IMR-90 (cell line): ENCODE results near the gene CDH2. TPM values are rescaled to one million over a fixed set of nuclear protein-coding genes. Genes with fewer than 3 reads are reported as not detected.

Experiments used
- ATAC-seq: fragments of 200-7000 bp; cut with Tn5 transposase; 2 replicates; pipeline ENCODE4 v1.9.1; 2020; ENCODE audit warnings: low read depth, mild to moderate bottlenecking, moderate library complexity
- BruUV-seq: library from RNA; stranded (reverse); fragments of 400-500 nt; replicated peaks from 2 replicates; lab custom pipeline; 2021; lab: Mats Ljungman, UMichigan
- CTCF ChIA-PET: fragments of 300-600 bp; formaldehyde crosslinking; extraction: SDS; loops from one replicate; lab custom pipeline; 2021; ENCODE audit warnings: antibody characterized with exemption; lab: Yijun Ruan, JAX
- POLR2A ChIA-PET: fragments of 300-600 bp; sonication (Branson Sonifier 250); formaldehyde crosslinking; loops from one replicate; lab custom pipeline; 2022; ENCODE audit warnings: antibody characterized with exemption; ENCODE audit not compliant: unreplicated experiment; lab: Charles Lee
- DNase-seq: peaks from one replicate; pipeline ENCODE4 v3.0.0; 2013
- H2AFZ ChIP-seq: replicated peaks from 2 replicates; pipeline ENCODE3; 2013; ENCODE audit warnings: low read length, mild to moderate bottlenecking; ENCODE audit not compliant: poor library complexity
- H2AK5ac ChIP-seq: 2 replicates; pipeline ENCODE4 v1.6.1; 2013; ENCODE audit warnings: low read depth, low read length, inconsistent platforms
- H2AK9ac ChIP-seq: replicated peaks from 2 replicates; pipeline ENCODE3; 2013; ENCODE audit warnings: mild to moderate bottlenecking, low read depth, low read length, moderate library complexity; ENCODE audit not compliant: poor library complexity
- H2BK120ac ChIP-seq: 2 replicates; pipeline ENCODE4 v1.6.1; 2013; ENCODE audit warnings: low read depth, low read length, inconsistent platforms
- H2BK15ac ChIP-seq: 3 replicates; pipeline ENCODE4 v1.6.1; 2013; ENCODE audit warnings: low read depth, low read length, inconsistent platforms
- H2BK20ac ChIP-seq: 2 replicates; pipeline ENCODE4 v1.6.1; 2013; ENCODE audit warnings: low read depth, mild to moderate bottlenecking, inconsistent platforms, low read length, moderate library complexity
- H2BK5ac ChIP-seq: 2 replicates; pipeline ENCODE4 v1.6.1; 2013; ENCODE audit warnings: mild to moderate bottlenecking, low read depth, low read length, inconsistent platforms; ENCODE audit not compliant: poor library complexity, severe bottlenecking
- H3K14ac ChIP-seq: replicated peaks from 2 replicates; pipeline ENCODE4 v1.6.1; 2013; ENCODE audit warnings: low read depth, low read length, inconsistent platforms
- H3K18ac ChIP-seq: 2 replicates; pipeline ENCODE4 v1.6.1; 2013; ENCODE audit warnings: low read depth, low read length, control low read depth
- H3K23ac ChIP-seq: 2 replicates; pipeline ENCODE4 v1.6.1; 2013; ENCODE audit warnings: low read depth, low read length, inconsistent platforms
- H3K27ac ChIP-seq: 2 replicates; pipeline ENCODE4 v1.5.1; 2013; ENCODE audit warnings: mild to moderate bottlenecking, control low read depth, low read length; ENCODE audit not compliant: insufficient read depth
- H3K27me3 ChIP-seq: 2 replicates; pipeline ENCODE4 v1.6.1; 2013; ENCODE audit warnings: low read length; ENCODE audit not compliant: control insufficient read depth, insufficient read depth
- H3K36me3 ChIP-seq: 2 replicates; pipeline ENCODE4 v1.6.1; 2013; ENCODE audit warnings: low read length, mixed read lengths; ENCODE audit not compliant: control insufficient read depth, insufficient read depth
- H3K4ac ChIP-seq: 2 replicates; pipeline ENCODE4 v1.6.1; 2013; ENCODE audit warnings: low read depth, low read length, inconsistent platforms
- H3K4me1 ChIP-seq: 2 replicates; pipeline ENCODE4 v1.6.1; 2013; ENCODE audit warnings: low read length, mixed read lengths; ENCODE audit not compliant: control insufficient read depth, insufficient read depth
- H3K4me2 ChIP-seq: 2 replicates; pipeline ENCODE4 v1.6.1; 2013; ENCODE audit warnings: low read depth, mild to moderate bottlenecking, control low read depth, low read length, moderate library complexity
- H3K4me3 ChIP-seq: 2 replicates; pipeline ENCODE4 v1.5.1; 2013; ENCODE audit warnings: low read depth, mild to moderate bottlenecking, control low read depth, low read length, moderate library complexity; ENCODE audit not compliant: insufficient read depth
- H3K56ac ChIP-seq: 2 replicates; pipeline ENCODE4 v1.6.1; 2013; ENCODE audit warnings: low read length, inconsistent platforms; ENCODE audit not compliant: insufficient read depth; ENCODE audit errors: extremely low read depth
- H3K79me1 ChIP-seq, 2 experiments: 2 replicates each; pipeline ENCODE4 v1.6.1; 2013; ENCODE audit warnings: low read length in 2 of 2, inconsistent platforms in 1 of 2, low read depth in 1 of 2
- H3K9ac ChIP-seq: 2 replicates; pipeline ENCODE4 v1.6.1; 2013; ENCODE audit warnings: low read depth, low read length, control low read depth
- H3K9me1 ChIP-seq: 2 replicates; pipeline ENCODE4 v1.6.1; 2013; ENCODE audit warnings: low read length, inconsistent platforms; ENCODE audit not compliant: insufficient read depth
- H3K9me3 ChIP-seq: 2 replicates; pipeline ENCODE4 v1.6.1; 2013; ENCODE audit warnings: low read length; ENCODE audit not compliant: control insufficient read depth, insufficient read depth
- H4K20me1 ChIP-seq: 2 replicates; pipeline ENCODE4 v1.6.1; 2013; ENCODE audit warnings: low read length, inconsistent platforms; ENCODE audit not compliant: insufficient read depth
- H4K5ac ChIP-seq: 2 replicates; pipeline ENCODE4 v1.6.1; 2013; ENCODE audit warnings: mild to moderate bottlenecking, low read depth, low read length, control low read depth
- H4K8ac ChIP-seq, 2 experiments: 2 replicates each; pipeline ENCODE4 v1.6.1; 2013; ENCODE audit warnings: low read depth in 2 of 2, low read length in 2 of 2, control low read depth in 1 of 2, inconsistent platforms in 1 of 2
- H4K91ac ChIP-seq: 2 replicates; pipeline ENCODE4 v1.6.1; 2013; ENCODE audit warnings: low read depth, low read length, inconsistent platforms; ENCODE audit not compliant: insufficient read depth
- RCOR1 ChIP-seq: IDR thresholded peaks from 2 replicates; pipeline ENCODE4 v1.6.1; 2012; ENCODE audit warnings: mild to moderate bottlenecking, low read length, improper control_type of control experiment; ENCODE audit not compliant: insufficient replicate concordance
- WGBS, 2 experiments: methylation state at CpG; one replicate each; pipeline versions ENCODE4 v1.1.5 to v1.1.7; 2013; ENCODE audit warnings: missing lambda C conversion rate in 2 of 2; ENCODE audit not compliant: insufficient read length in 1 of 2; ENCODE audit errors: extremely low coverage in 2 of 2; 5-methylcytosine and 5-hydroxymethylcytosine counted together
- dilution Hi-C: fragments of 300-500 bp; cut with HindIII; formaldehyde crosslinking; loops from one replicate; pipeline ENCODE4 v1.14.3; 2018; ENCODE audit warnings: low sequenced_read_pairs; ENCODE audit not compliant: unreplicated experiment
- in situ Hi-C: fragments of 300-500 bp; cut with MboI; formaldehyde crosslinking; loops from 3 replicates; pipeline ENCODE4 v1.14.3; 2019; ENCODE audit warnings: low sequenced_read_pairs, inconsistent platforms, mixed read lengths
- intact Hi-C: fragments of 100-400 bp; cut with micrococcal nuclease; formaldehyde crosslinking; loops from 2 replicates; pipeline ENCODE4 v1.10.0; 2022
- polyA plus RNA-seq, 3 experiments: library from polyadenylated mRNA; depleted of rRNA; stranded (reverse); fragments of >200 nt; gene quantifications; 2 replicates each; pipeline ENCODE4 v1.2.3, GENCODE V29; 2012; ENCODE audit warnings: low replicate concordance in 1 of 3
- total RNA-seq: library from RNA; depleted of rRNA; stranded (reverse); fragments of >200 nt; gene quantifications from 2 replicates; pipeline ENCODE4 v1.2.3, GENCODE V29; 2012

The CDH2 gene
- total and polyA plus RNA-seq, 2 of the 4 experiments (the other 2 are of a cell fraction): 55.6 to 111 TPM

DNA sequence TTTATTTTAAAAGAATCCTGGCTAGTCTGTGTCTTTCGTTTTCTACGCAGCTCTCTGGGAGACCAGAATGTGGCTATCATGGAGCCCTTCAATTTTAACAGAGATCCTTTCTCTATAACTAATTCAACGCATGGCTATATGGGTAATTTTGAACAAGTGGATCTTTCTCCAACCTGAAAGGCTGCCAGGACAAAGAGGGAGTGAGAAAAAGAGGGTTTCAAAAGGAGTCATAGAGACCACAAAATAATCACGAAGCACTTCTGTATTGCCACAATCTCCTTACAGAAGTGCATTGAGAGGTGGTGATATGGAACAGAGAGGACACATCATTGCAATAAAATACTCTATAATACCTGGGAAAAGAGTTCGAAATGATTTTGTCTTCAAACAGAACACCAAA is 21.7 kb upstream of the CDH2 start:
- no peaks in the 10 kb centered on the region for H4K20me1 ChIP-seq
- BruUV-seq: no TSS peak
- H2AK5ac ChIP-seq: no peak overlapping the region
- H2BK120ac ChIP-seq: no peak overlapping the region
- no peak overlapping the region for H3K23ac ChIP-seq
- no peak overlapping the region for H3K4me3 ChIP-seq
- no peak overlapping the region for H4K8ac ChIP-seq
- H3K9ac ChIP-seq: no peak overlapping the region
- H3K4ac ChIP-seq: no peak overlapping the region
- H2BK15ac ChIP-seq: no peak overlapping the region
- no peak overlapping the region for H3K27ac ChIP-seq
- H3K9me1 ChIP-seq: no peaks in the 10 kb centered on the region; the same call in 1 of the 2 replicates
- ChIA-PET POLR2A (no interaction called here), CTCF (no interaction called here)
- no peaks in the 10 kb centered on the region for H3K36me3 ChIP-seq
- ATAC-seq: no peak
- no peak overlapping the region for H2BK5ac ChIP-seq
- H4K91ac ChIP-seq: no peak overlapping the region
- no peak overlapping the region for H2AFZ ChIP-seq
- H3K4me2 ChIP-seq: no peak overlapping the region
- no peaks in the 10 kb centered on the region for H3K79me1 ChIP-seq
- intact Hi-C loops: no loop called here
- H2BK20ac ChIP-seq: no peak overlapping the region
- in situ Hi-C loops: loop anchor here (10.0 kb wide), 1 partner anchor 594 kb away; no protein-coding TSS in a partner anchor
- H4K5ac ChIP-seq: no peak overlapping the region
- no peak overlapping the region for H2AK9ac ChIP-seq
- dilution Hi-C loops: no loop called here
- no CpG with 5 or more reads among the region's 5 CpGs for WGBS, 2 experiments
- TF ChIP-seq RCOR1: no peak
- no peak for DNase-seq
- H3K27me3 ChIP-seq: no peaks in the 10 kb centered on the region
- no peak overlapping the region for H3K14ac ChIP-seq
- no peaks in the 10 kb centered on the region for H3K9me3 ChIP-seq
- H3K56ac ChIP-seq: no peak overlapping the region
- H3K4me1 ChIP-seq: no peaks in the 10 kb centered on the region
- no peak overlapping the region for H3K18ac ChIP-seq
